H1 (cell line): Measurements from ENCODE around the gene CDKN3. TPM values are rescaled to one million over a fixed set of nuclear protein-coding genes. Genes with fewer than 3 reads are reported as not detected.

ENCODE experiments used
- BCL11A ChIP-seq, 2 experiments: IDR thresholded peaks; one replicate each; pipeline ENCODE4 v1.6.1; 2011; ENCODE audit warnings: low read depth in 2 of 2, low read length in 2 of 2, mild to moderate bottlenecking in 2 of 2
- CBX5 ChIP-seq: fragments of 300-800, 300-1000 bp; sonication (generic); IDR thresholded peaks from 2 replicates; pipeline ENCODE4 v1.7.1; 2016; ENCODE audit warnings: antibody characterized with exemption, low read length, low read depth
- CEBPB ChIP-seq: IDR thresholded peaks from 2 replicates; pipeline ENCODE4 v1.6.1; 2012; ENCODE audit warnings: low read depth, low read length
- CHD2 ChIP-seq: IDR thresholded peaks from 2 replicates; pipeline ENCODE4 v1.6.1; 2012; ENCODE audit warnings: low read length, improper control_type of control experiment
- NRF1 ChIP-seq: IDR thresholded peaks from 2 replicates; pipeline ENCODE4 v1.6.1; 2011; ENCODE audit warnings: mild to moderate bottlenecking, low read depth, low read length, improper control_type of control experiment
- SIN3A ChIP-seq, 2 experiments: IDR thresholded peaks in 1 of 2; conservative IDR thresholded peaks in 1 of 2; 2 replicates each; pipeline ENCODE4 v1.6.1; 2011 to 2012; ENCODE audit warnings: low read length in 2 of 2, improper control_type of control experiment in 1 of 2, low read depth in 1 of 2, mild to moderate bottlenecking in 1 of 2
- TAF7 ChIP-seq: optimal IDR thresholded peaks from 2 replicates; pipeline ENCODE3; 2011; ENCODE audit warnings: low read depth, mild to moderate bottlenecking, inconsistent platforms, low read length, moderate library complexity, borderline replicate concordance
- YY1 ChIP-seq: IDR thresholded peaks from 2 replicates; pipeline ENCODE4 v1.6.1; 2011; ENCODE audit warnings: low read depth, mild to moderate bottlenecking, low read length
- polyA plus RNA-seq, 7 experiments: library from polyadenylated mRNA; depleted of rRNA in 3 of 7; stranded (reverse) in 5 of 7; unstranded in 2 of 7; fragments of >200 nt in 5 of 7; fragments of 200-250 nt in 2 of 7; gene quantifications; 1 replicate in 5 of 7; 2 replicates in 1 of 7; 4 replicates in 1 of 7; pipeline versions ENCODE4 v1.2.1 to v1.2.3, GENCODE V29; 2011 to 2013; ENCODE audit warnings: missing spikeins in 2 of 7, mixed read lengths in 2 of 7
- total RNA-seq: library from RNA; stranded (reverse); fragmentation: NEBNext Ultra II Directional; extraction: Animal tissue kit (Norgen Biotek cat#: 25700); gene quantifications from 2 replicates; pipeline ENCODE4 v1.2.1, GENCODE V29; 2021

CDKN3 gene
- total and polyA plus RNA-seq, 2 of the 8 experiments (the other 6 are each of a cell fraction or from before 2014, with no cell fraction given), result 43.5 to 48.3 TPM

GRCh38 chr14:54394596-54394995 lies 2.2 kb upstream of the CDKN3 start (continued):
- TF ChIP-seq TAF7 (no peak), CBX5 (no peak), SIN3A (conservative IDR thresholded peaks at IDR 0.05 in 1 of 2, IDR thresholded peaks at IDR 0.05 in 1 of 2; ENCODE audit: low read depth in 1 of 2, low read length in 2 of 2) (no peak), CEBPB (no peak), BCL11A (IDR thresholded peaks at IDR 0.05; ENCODE audit: low read depth in 2 of 2, low read length in 2 of 2) (no peak), CHD2 (no peak), YY1 (no peak), NRF1 (no peak)
